IMR-90 (cell line): ENCODE measurements around the gene ANKRD6. TPM values are rescaled to one million over a fixed set of nuclear protein-coding genes. Genes with fewer than 3 reads are reported as not detected.

ENCODE experiments used
- ATAC-seq: fragments of 200-7000 bp; cut with Tn5 transposase; 2 replicates; pipeline ENCODE4 v1.9.1; 2020; ENCODE audit warnings: low read depth, mild to moderate bottlenecking, moderate library complexity
- BruUV-seq: library from RNA; stranded (reverse); fragments of 400-500 nt; replicated peaks from 2 replicates; lab custom pipeline; 2021; lab: Mats Ljungman, UMichigan
- CTCF ChIA-PET: fragments of 300-600 bp; formaldehyde crosslinking; extraction: SDS; loops from one replicate; lab custom pipeline; 2021; ENCODE audit warnings: antibody characterized with exemption; lab: Yijun Ruan, JAX
- POLR2A ChIA-PET: fragments of 300-600 bp; sonication (Branson Sonifier 250); formaldehyde crosslinking; loops from one replicate; lab custom pipeline; 2022; ENCODE audit warnings: antibody characterized with exemption; ENCODE audit not compliant: unreplicated experiment; lab: Charles Lee
- DNase-seq: peaks from one replicate; pipeline ENCODE4 v3.0.0; 2013
- H2AFZ ChIP-seq: replicated peaks from 2 replicates; pipeline ENCODE3; 2013; ENCODE audit warnings: low read length, mild to moderate bottlenecking; ENCODE audit not compliant: poor library complexity
- H2AK5ac ChIP-seq: 2 replicates; pipeline ENCODE4 v1.6.1; 2013; ENCODE audit warnings: low read depth, low read length, inconsistent platforms
- H2AK9ac ChIP-seq: replicated peaks from 2 replicates; pipeline ENCODE3; 2013; ENCODE audit warnings: mild to moderate bottlenecking, low read depth, low read length, moderate library complexity; ENCODE audit not compliant: poor library complexity
- H2BK120ac ChIP-seq: 2 replicates; pipeline ENCODE4 v1.6.1; 2013; ENCODE audit warnings: low read depth, low read length, inconsistent platforms
- H2BK15ac ChIP-seq: 3 replicates; pipeline ENCODE4 v1.6.1; 2013; ENCODE audit warnings: low read depth, low read length, inconsistent platforms
- H2BK20ac ChIP-seq: 2 replicates; pipeline ENCODE4 v1.6.1; 2013; ENCODE audit warnings: low read depth, mild to moderate bottlenecking, inconsistent platforms, low read length, moderate library complexity
- H2BK5ac ChIP-seq: 2 replicates; pipeline ENCODE4 v1.6.1; 2013; ENCODE audit warnings: mild to moderate bottlenecking, low read depth, low read length, inconsistent platforms; ENCODE audit not compliant: poor library complexity, severe bottlenecking
- H3K14ac ChIP-seq: replicated peaks from 2 replicates; pipeline ENCODE4 v1.6.1; 2013; ENCODE audit warnings: low read depth, low read length, inconsistent platforms
- H3K18ac ChIP-seq: 2 replicates; pipeline ENCODE4 v1.6.1; 2013; ENCODE audit warnings: low read depth, low read length, control low read depth
- H3K23ac ChIP-seq: 2 replicates; pipeline ENCODE4 v1.6.1; 2013; ENCODE audit warnings: low read depth, low read length, inconsistent platforms
- H3K27ac ChIP-seq: 2 replicates; pipeline ENCODE4 v1.5.1; 2013; ENCODE audit warnings: mild to moderate bottlenecking, control low read depth, low read length; ENCODE audit not compliant: insufficient read depth
- H3K27me3 ChIP-seq: 2 replicates; pipeline ENCODE4 v1.6.1; 2013; ENCODE audit warnings: low read length; ENCODE audit not compliant: control insufficient read depth, insufficient read depth
- H3K36me3 ChIP-seq: 2 replicates; pipeline ENCODE4 v1.6.1; 2013; ENCODE audit warnings: low read length, mixed read lengths; ENCODE audit not compliant: control insufficient read depth, insufficient read depth
- H3K4ac ChIP-seq: 2 replicates; pipeline ENCODE4 v1.6.1; 2013; ENCODE audit warnings: low read depth, low read length, inconsistent platforms
- H3K4me1 ChIP-seq: 2 replicates; pipeline ENCODE4 v1.6.1; 2013; ENCODE audit warnings: low read length, mixed read lengths; ENCODE audit not compliant: control insufficient read depth, insufficient read depth
- H3K4me2 ChIP-seq: 2 replicates; pipeline ENCODE4 v1.6.1; 2013; ENCODE audit warnings: low read depth, mild to moderate bottlenecking, control low read depth, low read length, moderate library complexity
- H3K4me3 ChIP-seq: 2 replicates; pipeline ENCODE4 v1.5.1; 2013; ENCODE audit warnings: low read depth, mild to moderate bottlenecking, control low read depth, low read length, moderate library complexity; ENCODE audit not compliant: insufficient read depth
- H3K56ac ChIP-seq: 2 replicates; pipeline ENCODE4 v1.6.1; 2013; ENCODE audit warnings: low read length, inconsistent platforms; ENCODE audit not compliant: insufficient read depth; ENCODE audit errors: extremely low read depth
- H3K79me1 ChIP-seq, 2 experiments: 2 replicates each; pipeline ENCODE4 v1.6.1; 2013; ENCODE audit warnings: low read length in 2 of 2, inconsistent platforms in 1 of 2, low read depth in 1 of 2
- H3K9ac ChIP-seq: 2 replicates; pipeline ENCODE4 v1.6.1; 2013; ENCODE audit warnings: low read depth, low read length, control low read depth
- H3K9me1 ChIP-seq: 2 replicates; pipeline ENCODE4 v1.6.1; 2013; ENCODE audit warnings: low read length, inconsistent platforms; ENCODE audit not compliant: insufficient read depth
- H3K9me3 ChIP-seq: 2 replicates; pipeline ENCODE4 v1.6.1; 2013; ENCODE audit warnings: low read length; ENCODE audit not compliant: control insufficient read depth, insufficient read depth
- H4K20me1 ChIP-seq: 2 replicates; pipeline ENCODE4 v1.6.1; 2013; ENCODE audit warnings: low read length, inconsistent platforms; ENCODE audit not compliant: insufficient read depth
- H4K5ac ChIP-seq: 2 replicates; pipeline ENCODE4 v1.6.1; 2013; ENCODE audit warnings: mild to moderate bottlenecking, low read depth, low read length, control low read depth
- H4K8ac ChIP-seq, 2 experiments: 2 replicates each; pipeline ENCODE4 v1.6.1; 2013; ENCODE audit warnings: low read depth in 2 of 2, low read length in 2 of 2, control low read depth in 1 of 2, inconsistent platforms in 1 of 2
- H4K91ac ChIP-seq: 2 replicates; pipeline ENCODE4 v1.6.1; 2013; ENCODE audit warnings: low read depth, low read length, inconsistent platforms; ENCODE audit not compliant: insufficient read depth
- BHLHE40 ChIP-seq: fragments of 150-350 bp; IDR thresholded peaks from 2 replicates; pipeline ENCODE4 v1.6.1; 2016; ENCODE audit warnings: mild to moderate bottlenecking, low read depth, low read length
- CEBPB ChIP-seq: IDR thresholded peaks from 2 replicates; pipeline ENCODE4 v1.6.1; 2012; ENCODE audit warnings: low read depth, low read length, improper control_type of control experiment
- CHD1 ChIP-seq: IDR thresholded peaks from 2 replicates; pipeline ENCODE4 v1.6.1; 2012; ENCODE audit warnings: low read depth, low read length, improper control_type of control experiment
- FOS ChIP-seq: fragments of 150-350 bp; IDR thresholded peaks from 2 replicates; pipeline ENCODE4 v1.6.1; 2016; ENCODE audit warnings: low read depth, low read length
- MAFK ChIP-seq: IDR thresholded peaks from 2 replicates; pipeline ENCODE4 v1.6.1; 2012; ENCODE audit warnings: low read depth, low read length, improper control_type of control experiment
- MAZ ChIP-seq: IDR thresholded peaks from 2 replicates; pipeline ENCODE4 v1.6.1; 2012; ENCODE audit warnings: low read depth, mild to moderate bottlenecking, low read length, improper control_type of control experiment, moderate library complexity, borderline replicate concordance
- MXI1 ChIP-seq: IDR thresholded peaks from 2 replicates; pipeline ENCODE4 v1.6.1; 2012; ENCODE audit warnings: low read depth, mild to moderate bottlenecking, low read length, moderate library complexity, borderline replicate concordance
- NFE2L2 ChIP-seq: fragments of 150-350 bp; IDR thresholded peaks from 2 replicates; pipeline ENCODE4 v1.6.1; 2016; ENCODE audit warnings: low read depth, mild to moderate bottlenecking, low read length
- POLR2A ChIP-seq: IDR thresholded peaks from 2 replicates; pipeline ENCODE4 v1.6.1; 2012; ENCODE audit warnings: mild to moderate bottlenecking, low read depth, low read length
- RAD21 ChIP-seq: IDR thresholded peaks from 2 replicates; pipeline ENCODE4 v1.6.1; 2012; ENCODE audit warnings: low read length, improper control_type of control experiment
- RCOR1 ChIP-seq: IDR thresholded peaks from 2 replicates; pipeline ENCODE4 v1.6.1; 2012; ENCODE audit warnings: mild to moderate bottlenecking, low read length, improper control_type of control experiment; ENCODE audit not compliant: insufficient replicate concordance
- RFX5 ChIP-seq: IDR thresholded peaks from 2 replicates; pipeline ENCODE4 v1.8.0; 2012; ENCODE audit warnings: low read depth, mild to moderate bottlenecking, low read length, moderate library complexity
- SMC3 ChIP-seq: fragments of 150-350 bp; IDR thresholded peaks from 2 replicates; pipeline ENCODE4 v1.6.1; 2016; ENCODE audit warnings: low read depth, mild to moderate bottlenecking, antibody characterized with exemption, low read length, moderate library complexity
- WGBS, 2 experiments: methylation state at CpG; one replicate each; pipeline versions ENCODE4 v1.1.5 to v1.1.7; 2013; ENCODE audit warnings: missing lambda C conversion rate in 2 of 2; ENCODE audit not compliant: insufficient read length in 1 of 2; ENCODE audit errors: extremely low coverage in 2 of 2; 5-methylcytosine and 5-hydroxymethylcytosine counted together
- dilution Hi-C: fragments of 300-500 bp; cut with HindIII; formaldehyde crosslinking; loops from one replicate; pipeline ENCODE4 v1.14.3; 2018; ENCODE audit warnings: low sequenced_read_pairs; ENCODE audit not compliant: unreplicated experiment
- in situ Hi-C: fragments of 300-500 bp; cut with MboI; formaldehyde crosslinking; loops from 3 replicates; pipeline ENCODE4 v1.14.3; 2019; ENCODE audit warnings: low sequenced_read_pairs, inconsistent platforms, mixed read lengths
- intact Hi-C: fragments of 100-400 bp; cut with micrococcal nuclease; formaldehyde crosslinking; loops from 2 replicates; pipeline ENCODE4 v1.10.0; 2022
- polyA plus RNA-seq, 3 experiments: library from polyadenylated mRNA; depleted of rRNA; stranded (reverse); fragments of >200 nt; gene quantifications; 2 replicates each; pipeline ENCODE4 v1.2.3, GENCODE V29; 2012; ENCODE audit warnings: low replicate concordance in 1 of 3
- total RNA-seq: library from RNA; depleted of rRNA; stranded (reverse); fragments of >200 nt; gene quantifications from 2 replicates; pipeline ENCODE4 v1.2.3, GENCODE V29; 2012
- TF ChIP-seq, protein P1 (sequence below): conservative IDR thresholded peaks from 2 replicates; pipeline ENCODE4 v1.5.1; 2012; ENCODE audit warnings: mild to moderate bottlenecking, low read depth, low read length, improper control_type of control experiment
- TF ChIP-seq, protein P2 (sequence below): fragments of 150-350 bp; IDR thresholded peaks from 2 replicates; pipeline ENCODE4 v1.6.1; 2017; ENCODE audit warnings: mild to moderate bottlenecking, antibody characterized with exemption, low read length, low read depth
- TF ChIP-seq, protein P3 (sequence below): fragments of 150-350 bp; IDR thresholded peaks from 2 replicates; pipeline ENCODE4 v1.6.1; 2016; ENCODE audit warnings: low read depth, mild to moderate bottlenecking, low read length, moderate library complexity, borderline replicate concordance

ANKRD6 gene
- total and polyA plus RNA-seq, 2 of the 4 experiments (the other 2 are of a cell fraction), result 0.12 to 0.18 TPM

DNA sequence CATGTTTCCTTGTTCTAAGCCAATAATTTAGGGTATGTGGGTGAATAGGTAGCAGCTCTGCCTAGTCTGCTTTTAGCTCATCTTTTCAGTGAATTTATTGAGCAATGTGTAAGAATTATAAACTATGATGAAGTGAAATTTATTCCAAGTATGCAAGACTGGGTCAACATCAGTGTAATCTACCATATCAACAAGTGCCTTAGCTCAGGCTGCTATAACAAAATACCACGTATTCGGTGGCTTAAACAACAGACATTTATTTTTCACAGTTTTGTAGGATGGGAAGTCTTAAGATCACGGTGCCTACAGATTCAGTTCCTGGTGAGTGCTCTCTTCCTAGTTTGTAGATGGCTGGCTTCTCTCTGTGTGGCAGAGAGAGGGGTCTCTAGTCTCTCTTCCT, 151.6 kb downstream of the ANKRD6 start:
- H2AK9ac ChIP-seq, result no peak overlapping the region
- H3K9me3 ChIP-seq, result no peaks in the 10 kb centered on the region
- H3K23ac ChIP-seq, result no peak overlapping the region
- dilution Hi-C loops, result no loop called here
- no peaks in the 10 kb centered on the region for H3K79me1 ChIP-seq
- H3K18ac ChIP-seq, result no peak overlapping the region
- ChIA-PET POLR2A (no interaction called here), CTCF (no interaction called here)
- H2BK20ac ChIP-seq, result no peak overlapping the region
- no peak overlapping the region for H4K5ac ChIP-seq
- TF ChIP-seq, protein P1, sequence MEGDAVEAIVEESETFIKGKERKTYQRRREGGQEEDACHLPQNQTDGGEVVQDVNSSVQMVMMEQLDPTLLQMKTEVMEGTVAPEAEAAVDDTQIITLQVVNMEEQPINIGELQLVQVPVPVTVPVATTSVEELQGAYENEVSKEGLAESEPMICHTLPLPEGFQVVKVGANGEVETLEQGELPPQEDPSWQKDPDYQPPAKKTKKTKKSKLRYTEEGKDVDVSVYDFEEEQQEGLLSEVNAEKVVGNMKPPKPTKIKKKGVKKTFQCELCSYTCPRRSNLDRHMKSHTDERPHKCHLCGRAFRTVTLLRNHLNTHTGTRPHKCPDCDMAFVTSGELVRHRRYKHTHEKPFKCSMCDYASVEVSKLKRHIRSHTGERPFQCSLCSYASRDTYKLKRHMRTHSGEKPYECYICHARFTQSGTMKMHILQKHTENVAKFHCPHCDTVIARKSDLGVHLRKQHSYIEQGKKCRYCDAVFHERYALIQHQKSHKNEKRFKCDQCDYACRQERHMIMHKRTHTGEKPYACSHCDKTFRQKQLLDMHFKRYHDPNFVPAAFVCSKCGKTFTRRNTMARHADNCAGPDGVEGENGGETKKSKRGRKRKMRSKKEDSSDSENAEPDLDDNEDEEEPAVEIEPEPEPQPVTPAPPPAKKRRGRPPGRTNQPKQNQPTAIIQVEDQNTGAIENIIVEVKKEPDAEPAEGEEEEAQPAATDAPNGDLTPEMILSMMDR, result no peak
- TF ChIP-seq SMC3 (no peak), MAZ (no peak), BHLHE40 (no peak), RAD21 (no peak), MXI1 (no peak), NFE2L2 (no peak), POLR2A (no peak), FOS (no peak), CEBPB (no peak), CHD1 (no peak), RFX5 (no peak), RCOR1 (no peak), MAFK (no peak)
- TF ChIP-seq, protein P2, sequence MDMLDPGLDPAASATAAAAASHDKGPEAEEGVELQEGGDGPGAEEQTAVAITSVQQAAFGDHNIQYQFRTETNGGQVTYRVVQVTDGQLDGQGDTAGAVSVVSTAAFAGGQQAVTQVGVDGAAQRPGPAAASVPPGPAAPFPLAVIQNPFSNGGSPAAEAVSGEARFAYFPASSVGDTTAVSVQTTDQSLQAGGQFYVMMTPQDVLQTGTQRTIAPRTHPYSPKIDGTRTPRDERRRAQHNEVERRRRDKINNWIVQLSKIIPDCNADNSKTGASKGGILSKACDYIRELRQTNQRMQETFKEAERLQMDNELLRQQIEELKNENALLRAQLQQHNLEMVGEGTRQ, result no peak
- TF ChIP-seq, protein P3, sequence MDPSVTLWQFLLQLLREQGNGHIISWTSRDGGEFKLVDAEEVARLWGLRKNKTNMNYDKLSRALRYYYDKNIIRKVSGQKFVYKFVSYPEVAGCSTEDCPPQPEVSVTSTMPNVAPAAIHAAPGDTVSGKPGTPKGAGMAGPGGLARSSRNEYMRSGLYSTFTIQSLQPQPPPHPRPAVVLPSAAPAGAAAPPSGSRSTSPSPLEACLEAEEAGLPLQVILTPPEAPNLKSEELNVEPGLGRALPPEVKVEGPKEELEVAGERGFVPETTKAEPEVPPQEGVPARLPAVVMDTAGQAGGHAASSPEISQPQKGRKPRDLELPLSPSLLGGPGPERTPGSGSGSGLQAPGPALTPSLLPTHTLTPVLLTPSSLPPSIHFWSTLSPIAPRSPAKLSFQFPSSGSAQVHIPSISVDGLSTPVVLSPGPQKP, result no peak
- H3K27me3 ChIP-seq, result peaks cover 3% of the 10 kb centered on the region
- no peak overlapping the region for H4K91ac ChIP-seq
- no peaks in the 10 kb centered on the region for H3K36me3 ChIP-seq
- H3K4me3 ChIP-seq, result no peak overlapping the region
- no peak overlapping the region for H2AFZ ChIP-seq
- H4K8ac ChIP-seq, result no peak overlapping the region
- no TSS peak for BruUV-seq
- intact Hi-C loops, result no loop called here
- H4K20me1 ChIP-seq, result no peaks in the 10 kb centered on the region
- H2AK5ac ChIP-seq, result no peak overlapping the region
- no peak overlapping the region for H2BK120ac ChIP-seq
- H3K4me2 ChIP-seq, result no peak overlapping the region
- no peak overlapping the region for H3K4ac ChIP-seq
- H3K4me1 ChIP-seq, result no peaks in the 10 kb centered on the region
- H3K56ac ChIP-seq, result no peak overlapping the region
- H2BK15ac ChIP-seq, result no peak overlapping the region
- H2BK5ac ChIP-seq, result no peak overlapping the region
- H3K9me1 ChIP-seq, result 0 out of 2 replicates have a peak, but pooled peaks cover under 1% of the 10 kb centered on the region
- in situ Hi-C loops, result no loop called here
- H3K9ac ChIP-seq, result no peak overlapping the region
- ATAC-seq (no peak), DNase-seq (no peak)
- no peak overlapping the region for H3K14ac ChIP-seq
- no CpG with 5 or more reads among the region's 3 CpGs for WGBS, 2 experiments
- no peak overlapping the region for H3K27ac ChIP-seq
